ENCODE results near the gene SYN1.

The SYN1 gene

DNA sequence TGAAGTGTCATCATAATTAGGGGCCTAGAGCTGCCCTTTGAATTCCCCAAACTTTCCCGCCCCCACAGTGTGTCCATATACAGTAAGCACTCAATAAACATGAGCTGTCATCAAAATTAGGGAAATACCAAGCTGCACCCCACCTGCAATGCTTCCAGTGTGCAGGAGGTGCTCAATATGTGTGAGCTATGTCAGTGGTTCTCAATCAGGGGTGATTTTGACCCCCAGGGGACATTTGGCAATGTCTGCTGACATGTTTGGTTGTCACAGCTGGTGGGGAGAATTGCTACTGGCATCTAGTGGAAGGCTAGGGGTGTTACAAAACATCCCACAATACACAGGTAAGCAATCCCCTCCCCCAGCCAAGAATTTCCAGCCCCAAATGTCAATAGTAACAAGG is 9.3 kb upstream of the SYN1 start:
- H3K9ac ChIP-seq (ENCODE audit: low read length): no peak overlapping the region
- no peak overlapping the region for H2AK5ac ChIP-seq (ENCODE audit: low read length)
- H4K91ac ChIP-seq (ENCODE audit: low read depth, low read length): no peak overlapping the region
- DNase-seq: no peak
- no peaks in the 10 kb centered on the region for H3K79me2 ChIP-seq (ENCODE audit: control insufficient read depth, insufficient read depth, low read length, poor library complexity)
- H3K27me3 ChIP-seq (ENCODE audit: insufficient read depth, low read length): no peaks in the 10 kb centered on the region
- H2BK12ac ChIP-seq (ENCODE audit: low read length): no peak overlapping the region
- H3K4me3 ChIP-seq (ENCODE audit: low read depth, low read length): no peak overlapping the region
- H2AFZ ChIP-seq (ENCODE audit: insufficient read depth, low read length, poor library complexity): no peak overlapping the region
- H3K9me3 ChIP-seq (ENCODE audit: insufficient read depth, low read depth, low read length): peaks cover 1% of the 10 kb centered on the region
- no peak overlapping the region for H3K14ac ChIP-seq (ENCODE audit: low read length)
- peaks cover 0 to 2% of the 10 kb centered on the region in 2 experiments for H3K4me1 ChIP-seq (ENCODE audit: control insufficient read depth in 1 of 2, insufficient read depth in 2 of 2, low read length in 2 of 2)
- H4K12ac ChIP-seq (ENCODE audit: low read depth, low read length): no peak overlapping the region
- no peak overlapping the region for H2BK5ac ChIP-seq (ENCODE audit: low read depth, low read length, poor library complexity)
- H3K18ac ChIP-seq (ENCODE audit: low read length): no peak overlapping the region
- no peak overlapping the region for H3K27ac ChIP-seq (ENCODE audit: low read depth, low read length)
- H2BK120ac ChIP-seq (ENCODE audit: insufficient read depth, low read length, poor library complexity): no peak overlapping the region
- no CpG with 5 or more reads among the region's 1 CpG for WGBS (ENCODE audit: extremely low coverage, insufficient coverage, insufficient read length)
- no peak overlapping the region for H3K4ac ChIP-seq (ENCODE audit: low read depth, low read length)
- no peaks in the 10 kb centered on the region for H3K36me3 ChIP-seq (ENCODE audit: control insufficient read depth in 1 of 2, insufficient read depth in 2 of 2, low read length in 2 of 2)
- no peak overlapping the region for H4K8ac ChIP-seq (ENCODE audit: low read depth, low read length)
- H3K79me1 ChIP-seq (ENCODE audit: low read length): no peaks in the 10 kb centered on the region
- H3K4me2 ChIP-seq (ENCODE audit: low read length): no peak overlapping the region
- H3K23ac ChIP-seq (ENCODE audit: low read length): no peak overlapping the region

GRCh38 chrX:47625365-47625764 is 5.7 kb upstream of the SYN1 start:
- Histone ChIP-seq H3K18ac (ENCODE audit: low read length) (no peak overlapping the region), H2BK5ac (ENCODE audit: low read depth, low read length, poor library complexity) (no peak overlapping the region), H4K8ac (ENCODE audit: low read depth, low read length) (no peak overlapping the region), H3K79me2 (ENCODE audit: control insufficient read depth, insufficient read depth, low read length, poor library complexity) (no peaks in the 10 kb centered on the region), H3K27ac (ENCODE audit: low read depth, low read length) (no peak overlapping the region), H3K23ac (ENCODE audit: low read length) (no peak overlapping the region), H4K91ac (ENCODE audit: low read depth, low read length) (no peak overlapping the region), H3K4me2 (ENCODE audit: low read length) (no peak overlapping the region), H4K12ac (ENCODE audit: low read depth, low read length) (no peak overlapping the region), H2BK120ac (ENCODE audit: insufficient read depth, low read length, poor library complexity) (no peak overlapping the region), H3K9me3 (ENCODE audit: insufficient read depth, low read depth, low read length) (peaks cover 1% of the 10 kb centered on the region), H3K27me3 (ENCODE audit: insufficient read depth, low read length) (no peaks in the 10 kb centered on the region), H2BK12ac (ENCODE audit: low read length) (no peak overlapping the region), H2AFZ (ENCODE audit: insufficient read depth, low read length, poor library complexity) (no peak overlapping the region), H2AK5ac (ENCODE audit: low read length) (no peak overlapping the region), H3K4ac (ENCODE audit: low read depth, low read length) (no peak overlapping the region), H3K9ac (ENCODE audit: low read length) (no peak overlapping the region), H3K4me1 (ENCODE audit: control insufficient read depth in 1 of 2, insufficient read depth in 2 of 2, low read length in 2 of 2) (peaks cover 0 to 2% of the 10 kb centered on the region in 2 experiments), H3K14ac (ENCODE audit: low read length) (no peak overlapping the region), H3K79me1 (ENCODE audit: low read length) (no peaks in the 10 kb centered on the region), H3K36me3 (ENCODE audit: control insufficient read depth in 1 of 2, insufficient read depth in 2 of 2, low read length in 2 of 2) (no peaks in the 10 kb centered on the region), H3K4me3 (ENCODE audit: low read depth, low read length) (no peak overlapping the region)
- no peak for DNase-seq
- WGBS (ENCODE audit: extremely low coverage, insufficient coverage, insufficient read length): no CpG with 5 or more reads among the region's 2 CpGs

- H3K14ac ChIP-seq (ENCODE audit: low read length): no peak overlapping the region
Observed at GRCh38 chrX:47623540-47624027, 3.9 kb upstream of the SYN1 start.

GRCh38 chrX:47621851-47622250 is 2.2 kb upstream of the SYN1 start:
- Histone ChIP-seq H3K18ac (ENCODE audit: low read length) (no peak overlapping the region), H3K4me1 (ENCODE audit: control insufficient read depth in 1 of 2, insufficient read depth in 2 of 2, low read length in 2 of 2) (peaks cover 3 to 10% of the 10 kb centered on the region in 2 experiments), H3K79me1 (ENCODE audit: low read length) (no peaks in the 10 kb centered on the region), H2AK5ac (ENCODE audit: low read length) (no peak overlapping the region), H4K8ac (ENCODE audit: low read depth, low read length) (no peak overlapping the region), H3K4me3 (ENCODE audit: low read depth, low read length) (no peak overlapping the region), H3K4me2 (ENCODE audit: low read length) (no peak overlapping the region), H3K36me3 (ENCODE audit: control insufficient read depth in 1 of 2, insufficient read depth in 2 of 2, low read length in 2 of 2) (no peaks in the 10 kb centered on the region), H2BK12ac (ENCODE audit: low read length) (no peak overlapping the region), H3K14ac (ENCODE audit: low read length) (no peak overlapping the region), H2AFZ (ENCODE audit: insufficient read depth, low read length, poor library complexity) (no peak overlapping the region), H3K27ac (ENCODE audit: low read depth, low read length) (no peak overlapping the region), H3K9me3 (ENCODE audit: insufficient read depth, low read depth, low read length) (peaks cover 1% of the 10 kb centered on the region), H2BK120ac (ENCODE audit: insufficient read depth, low read length, poor library complexity) (no peak overlapping the region), H3K9ac (ENCODE audit: low read length) (no peak overlapping the region), H3K23ac (ENCODE audit: low read length) (no peak overlapping the region), H3K4ac (ENCODE audit: low read depth, low read length) (no peak overlapping the region), H2BK5ac (ENCODE audit: low read depth, low read length, poor library complexity) (no peak overlapping the region), H3K79me2 (ENCODE audit: control insufficient read depth, insufficient read depth, low read length, poor library complexity) (no peaks in the 10 kb centered on the region), H4K12ac (ENCODE audit: low read depth, low read length) (no peak overlapping the region), H4K91ac (ENCODE audit: low read depth, low read length) (no peak overlapping the region), H3K27me3 (ENCODE audit: insufficient read depth, low read length) (no peaks in the 10 kb centered on the region)
- WGBS (ENCODE audit: extremely low coverage, insufficient coverage, insufficient read length): no CpG with 5 or more reads among the region's 6 CpGs
- no peak for DNase-seq

More at GRCh38 chrX:47623540-47624027, 3.9 kb upstream of the SYN1 start:
- Histone ChIP-seq H3K9me3 (ENCODE audit: insufficient read depth, low read depth, low read length) (peaks cover 1% of the 10 kb centered on the region), H3K27ac (ENCODE audit: low read depth, low read length) (no peak overlapping the region), H3K4me2 (ENCODE audit: low read length) (peak overlapping the region; percentile 71), H3K9ac (ENCODE audit: low read length) (no peak overlapping the region), H2BK5ac (ENCODE audit: low read depth, low read length, poor library complexity) (no peak overlapping the region), H3K36me3 (ENCODE audit: control insufficient read depth in 1 of 2, insufficient read depth in 2 of 2, low read length in 2 of 2) (no peaks in the 10 kb centered on the region), H4K12ac (ENCODE audit: low read depth, low read length) (no peak overlapping the region), H2BK120ac (ENCODE audit: insufficient read depth, low read length, poor library complexity) (no peak overlapping the region), H3K27me3 (ENCODE audit: insufficient read depth, low read length) (no peaks in the 10 kb centered on the region), H3K23ac (ENCODE audit: low read length) (no peak overlapping the region), H4K8ac (ENCODE audit: low read depth, low read length) (no peak overlapping the region), H3K18ac (ENCODE audit: low read length) (no peak overlapping the region), H2BK12ac (ENCODE audit: low read length) (no peak overlapping the region), H2AFZ (ENCODE audit: insufficient read depth, low read length, poor library complexity) (peak overlapping the region; percentile 66), H3K4me1 (ENCODE audit: control insufficient read depth in 1 of 2, insufficient read depth in 2 of 2, low read length in 2 of 2) (peaks cover 3 to 10% of the 10 kb centered on the region in 2 experiments), H3K4ac (ENCODE audit: low read depth, low read length) (no peak overlapping the region), H3K4me3 (ENCODE audit: low read depth, low read length) (peak overlapping the region; percentile 63), H3K79me1 (ENCODE audit: low read length) (no peaks in the 10 kb centered on the region), H2AK5ac (ENCODE audit: low read length) (no peak overlapping the region), H3K79me2 (ENCODE audit: control insufficient read depth, insufficient read depth, low read length, poor library complexity) (no peaks in the 10 kb centered on the region), H4K91ac (ENCODE audit: low read depth, low read length) (no peak overlapping the region)
- WGBS (ENCODE audit: extremely low coverage, insufficient coverage, insufficient read length): no CpG with 5 or more reads among the region's 35 CpGs
- peak; percentile 9 to 35 for DNase-seq
